Measurements from ENCODE around the gene ELOVL6.
"Not testable (repeated sequence)": the region's sequence is repeated elsewhere in the genome, so short reads cannot be mapped to it uniquely, and the experiment has no call there.

The ELOVL6 gene

GRCh38 chr4:110163327-110164069 is 34.9 kb downstream of the ELOVL6 start:
- DNase-seq = no peak

GRCh38 chr4:110160618-110161017 is 37.8 kb downstream of the ELOVL6 start:
- no peak for DNase-seq

- no peak for DNase-seq
Observed at GRCh38 chr4:110159541-110159940, 38.9 kb downstream of the ELOVL6 start.

- no peak for DNase-seq
Observed at GRCh38 chr4:110157580-110157979, 40.8 kb downstream of the ELOVL6 start.

GRCh38 chr4:110157166-110157565 is 41.2 kb downstream of the ELOVL6 start:
- not testable (repeated sequence) for DNase-seq

GRCh38 chr4:110156442-110156841 is 42.0 kb downstream of the ELOVL6 start:
- DNase-seq = no peak

GRCh38 chr4:110155654-110156053 is 42.8 kb downstream of the ELOVL6 start:
- DNase-seq = no peak

GRCh38 chr4:110154582-110154981 is 43.8 kb downstream of the ELOVL6 start:
- DNase-seq = no peak

GRCh38 chr4:110152386-110152785 is 46.0 kb downstream of the ELOVL6 start:
- DNase-seq = no peak

GRCh38 chr4:110149089-110149488 is 49.3 kb downstream of the ELOVL6 start:
- DNase-seq = no peak

GRCh38 chr4:110142461-110142860 is 56.0 kb downstream of the ELOVL6 start:
- no peak for DNase-seq

GRCh38 chr4:110139815-110140214 is 58.6 kb downstream of the ELOVL6 start:
- no peak for DNase-seq

- no peak for DNase-seq
Observed at GRCh38 chr4:110139111-110139510, 59.3 kb downstream of the ELOVL6 start.

- DNase-seq = no peak
Observed at GRCh38 chr4:110138551-110138950, 59.9 kb downstream of the ELOVL6 start.

GRCh38 chr4:110137829-110138228 is 60.6 kb downstream of the ELOVL6 start:
- DNase-seq = no peak

- no peak for DNase-seq
Observed at GRCh38 chr4:110135523-110135922, 62.9 kb downstream of the ELOVL6 start.

GRCh38 chr4:110135076-110135475 is 63.3 kb downstream of the ELOVL6 start:
- DNase-seq = no peak

GRCh38 chr4:110134269-110134869 is 64.0 kb downstream of the ELOVL6 start:
- DNase-seq = no peak

GRCh38 chr4:110132816-110133719 is 65.3 kb downstream of the ELOVL6 start:
- no peak for DNase-seq

- DNase-seq = no peak
Observed at GRCh38 chr4:110131916-110132315, 66.5 kb downstream of the ELOVL6 start.

- no peak for DNase-seq
Observed at GRCh38 chr4:110130576-110131358, 67.6 kb downstream of the ELOVL6 start.

GRCh38 chr4:110129544-110129943 is 68.9 kb downstream of the ELOVL6 start:
- no peak for DNase-seq

Measured in right kidney (tissue), 1 donor.